Mucosa of stomach (tissue), 1 donor: ENCODE data around the gene RGMA.

Experiments
- H3K27me3 ChIP-seq: one replicate; pipeline ENCODE4 v1.7.0; 2013; ENCODE audit warnings: mild to moderate bottlenecking, low read length; ENCODE audit not compliant: control insufficient read depth, insufficient read depth
- H3K36me3 ChIP-seq: one replicate; pipeline ENCODE4 v1.7.0; 2013; ENCODE audit warnings: low read length; ENCODE audit not compliant: control insufficient read depth, insufficient read depth
- H3K4me1 ChIP-seq: one replicate; pipeline ENCODE4 v1.7.0; 2013; ENCODE audit warnings: mild to moderate bottlenecking, low read length; ENCODE audit not compliant: control insufficient read depth, insufficient read depth
- H3K4me3 ChIP-seq: one replicate; pipeline ENCODE4 v1.7.0; 2013; ENCODE audit warnings: low read length
- H3K9ac ChIP-seq: one replicate; pipeline ENCODE4 v1.7.0; 2013; ENCODE audit warnings: mild to moderate bottlenecking, low read length, moderate library complexity
- H3K9me3 ChIP-seq: one replicate; pipeline ENCODE4 v1.7.0; 2013; ENCODE audit warnings: mild to moderate bottlenecking, low read length, moderate library complexity; ENCODE audit not compliant: control insufficient read depth
- donor health status: Pancreatic carcinoma.

Gene RGMA

DNA sequence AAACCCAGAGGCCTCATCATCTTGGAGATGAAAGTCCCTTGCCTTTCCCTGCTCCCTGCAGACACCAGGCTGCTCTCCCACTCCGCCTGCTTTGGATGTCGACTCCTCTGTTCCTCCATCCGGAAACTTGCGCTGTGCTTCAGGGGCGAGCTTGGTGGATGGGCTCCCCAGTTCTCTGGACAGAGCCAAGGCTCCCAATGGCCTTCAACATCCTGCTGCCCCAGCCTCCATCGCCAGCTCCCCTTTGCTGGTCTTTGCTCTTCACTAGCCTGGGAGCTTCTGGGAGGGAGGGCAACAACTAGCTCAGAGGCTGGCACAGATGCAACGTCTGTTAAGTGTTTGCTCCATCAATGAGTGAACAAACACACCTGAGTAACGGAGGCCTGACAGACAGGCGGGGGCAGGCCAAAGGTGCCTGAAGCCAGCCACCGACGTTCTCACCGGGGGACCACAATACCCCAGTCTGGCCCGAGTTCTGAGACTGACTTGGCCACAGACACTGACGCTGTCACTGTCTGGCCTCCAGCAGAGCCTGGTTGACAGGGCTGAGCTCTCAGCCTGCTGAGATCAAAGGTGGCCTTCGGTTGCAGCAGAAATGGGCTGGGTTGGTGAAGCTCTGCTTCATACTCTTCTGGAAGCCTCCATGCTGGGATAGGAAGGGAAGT is 39.0 kb downstream of the RGMA start:
- H3K9me3 ChIP-seq, result no peaks in the 10 kb centered on the region
- no peak overlapping the region for H3K9ac ChIP-seq
- no peaks in the 10 kb centered on the region for H3K4me1 ChIP-seq
- H3K27me3 ChIP-seq, result peaks cover 11% of the 10 kb centered on the region
- H3K36me3 ChIP-seq, result no peaks in the 10 kb centered on the region
- no peak overlapping the region for H3K4me3 ChIP-seq

GRCh38 chr15:93049233-93049632 is 39.8 kb downstream of the RGMA start:
- H3K4me1 ChIP-seq, result no peaks in the 10 kb centered on the region

GRCh38 chr15:93048759-93049161 is 40.3 kb downstream of the RGMA start:
- Histone ChIP-seq H3K4me1 (no peaks in the 10 kb centered on the region), H3K9me3 (no peaks in the 10 kb centered on the region), H3K4me3 (no peak overlapping the region), H3K36me3 (no peaks in the 10 kb centered on the region), H3K27me3 (peaks cover 11% of the 10 kb centered on the region), H3K9ac (no peak overlapping the region)

More at GRCh38 chr15:93049233-93049632, 39.8 kb downstream of the RGMA start:
- Histone ChIP-seq H3K36me3 (no peaks in the 10 kb centered on the region), H3K27me3 (peaks cover 11% of the 10 kb centered on the region), H3K9me3 (no peaks in the 10 kb centered on the region), H3K4me3 (no peak overlapping the region), H3K9ac (no peak overlapping the region)

- Histone ChIP-seq H3K4me3 (no peak overlapping the region), H3K4me1 (no peaks in the 10 kb centered on the region), H3K27me3 (peaks cover 9% of the 10 kb centered on the region), H3K9ac (no peak overlapping the region), H3K36me3 (no peaks in the 10 kb centered on the region), H3K9me3 (no peaks in the 10 kb centered on the region)
Observed at GRCh38 chr15:93048426-93048721, 40.6 kb downstream of the RGMA start.

DNA sequence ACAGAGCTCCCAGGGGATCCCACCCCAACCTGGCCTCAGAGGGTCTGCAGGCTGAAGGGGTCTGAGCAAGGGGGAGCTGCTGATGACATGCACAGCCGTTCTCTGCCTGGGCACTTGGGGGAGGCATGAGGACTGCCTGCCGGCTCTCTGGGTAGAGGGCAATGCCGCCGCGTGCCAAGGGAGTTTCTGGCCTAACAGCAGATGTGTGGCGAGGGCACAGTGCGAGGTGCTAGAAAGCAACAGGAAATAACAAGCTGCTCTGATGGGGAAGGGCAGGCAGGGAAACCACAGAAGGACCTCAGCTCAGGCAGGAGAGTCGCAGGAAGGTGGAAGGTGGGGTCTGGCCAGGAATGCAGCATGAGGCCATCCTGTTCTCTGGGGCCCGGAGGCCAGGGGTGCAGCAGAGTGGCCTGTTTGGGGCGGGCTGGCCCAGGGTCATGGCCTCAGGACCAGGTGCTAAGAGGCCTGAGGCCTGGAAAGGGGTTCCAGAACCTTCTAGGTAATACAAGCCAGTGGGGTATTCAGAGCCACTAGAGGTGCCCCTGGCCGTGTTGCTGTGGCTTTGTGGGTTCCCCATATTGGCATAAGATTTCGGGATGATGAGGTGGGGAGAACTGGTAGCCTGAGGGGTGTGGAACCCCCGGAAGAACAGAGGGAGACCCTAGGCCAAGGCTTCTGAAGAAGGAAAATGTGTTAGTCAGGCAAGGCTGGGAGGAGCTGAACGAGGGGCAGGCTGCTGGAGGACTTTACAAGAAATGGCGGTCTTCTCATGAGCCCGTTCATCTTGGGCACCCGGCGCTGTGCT is 41.2 kb downstream of the RGMA start:
- Histone ChIP-seq H3K4me1 (no peaks in the 10 kb centered on the region), H3K27me3 (peaks cover 6% of the 10 kb centered on the region), H3K9me3 (no peaks in the 10 kb centered on the region), H3K36me3 (no peaks in the 10 kb centered on the region), H3K4me3 (no peak overlapping the region), H3K9ac (no peak overlapping the region)

DNA sequence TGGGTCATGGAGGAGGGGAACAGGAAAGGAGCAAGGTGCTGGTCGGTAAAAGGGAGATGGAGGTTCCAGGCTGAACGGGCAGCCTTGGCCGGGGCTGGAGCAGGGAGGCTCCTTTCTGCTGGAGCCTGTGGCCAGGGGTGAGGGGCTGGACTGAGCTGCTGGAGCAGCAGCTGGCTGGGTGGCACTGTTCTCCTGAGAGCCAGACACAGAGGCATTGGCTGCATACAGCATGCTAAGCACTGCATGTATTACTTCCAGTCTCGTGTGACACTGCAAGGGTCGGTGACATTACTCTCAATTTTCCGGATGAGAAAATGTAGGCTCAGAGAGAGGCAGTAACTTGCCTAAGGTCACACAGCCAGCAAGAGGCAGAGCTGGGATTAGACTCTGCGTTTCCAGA is 42.3 kb downstream of the RGMA start:
- Histone ChIP-seq H3K9ac (no peak overlapping the region), H3K27me3 (peaks cover 6% of the 10 kb centered on the region), H3K9me3 (no peaks in the 10 kb centered on the region), H3K4me1 (no peaks in the 10 kb centered on the region), H3K36me3 (no peaks in the 10 kb centered on the region), H3K4me3 (no peak overlapping the region)

GRCh38 chr15:93046120-93046519 is 42.9 kb downstream of the RGMA start:
- Histone ChIP-seq H3K36me3 (no peaks in the 10 kb centered on the region), H3K9me3 (no peaks in the 10 kb centered on the region), H3K27me3 (peaks cover 6% of the 10 kb centered on the region), H3K9ac (no peak overlapping the region), H3K4me3 (no peak overlapping the region), H3K4me1 (no peaks in the 10 kb centered on the region)

- peaks cover 6% of the 10 kb centered on the region for H3K27me3 ChIP-seq
- no peaks in the 10 kb centered on the region for H3K4me1 ChIP-seq
- H3K4me3 ChIP-seq, result no peak overlapping the region
- H3K9me3 ChIP-seq, result no peaks in the 10 kb centered on the region
- no peak overlapping the region for H3K9ac ChIP-seq
- H3K36me3 ChIP-seq, result no peaks in the 10 kb centered on the region
Observed at GRCh38 chr15:93045191-93045785, 43.7 kb downstream of the RGMA start.

DNA sequence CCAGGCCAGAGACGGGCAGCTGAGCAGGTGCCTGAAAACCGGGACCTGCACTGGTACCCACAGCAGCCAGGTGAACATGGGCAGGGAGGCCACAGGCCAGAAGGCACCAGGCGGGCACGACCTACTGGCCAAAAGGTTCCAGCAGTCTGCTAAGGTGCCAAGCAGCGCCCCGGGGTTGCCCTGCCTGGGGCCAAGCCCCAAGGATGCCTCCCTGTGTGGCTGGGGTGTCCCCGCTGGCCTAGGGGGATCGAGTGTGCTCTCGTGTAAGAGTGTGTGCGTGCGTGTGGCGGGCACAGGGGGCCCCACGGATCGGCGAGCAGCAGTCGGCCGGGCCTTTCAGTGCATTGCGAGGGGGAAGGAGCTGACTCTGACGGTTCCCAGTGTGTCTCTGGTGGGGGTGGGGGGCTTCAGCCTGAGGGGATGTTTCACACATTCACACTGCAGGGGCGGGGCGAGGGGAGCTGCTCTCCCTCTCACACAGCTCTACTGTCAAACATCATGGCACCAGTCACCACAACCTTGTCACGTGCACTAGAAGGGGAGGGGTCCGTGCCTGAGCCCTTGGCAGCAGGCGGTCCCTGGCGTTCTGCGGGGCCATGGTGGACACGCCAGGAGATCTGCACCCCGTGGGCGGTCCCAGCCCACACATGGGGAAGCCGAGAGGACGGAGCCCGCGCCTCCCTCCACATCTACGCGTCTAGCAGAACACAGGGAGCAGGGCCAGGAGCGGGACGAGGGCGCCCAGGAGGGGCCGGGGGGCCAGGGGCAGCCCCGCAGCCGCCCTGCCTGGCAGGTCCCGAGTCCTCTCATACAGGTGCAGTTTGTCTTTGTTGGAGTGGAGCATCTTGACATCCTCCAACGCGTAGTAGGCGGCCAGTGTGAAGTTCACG is 44.5 kb downstream of the RGMA start:
- Histone ChIP-seq H3K9me3 (no peaks in the 10 kb centered on the region), H3K4me1 (no peaks in the 10 kb centered on the region), H3K36me3 (no peaks in the 10 kb centered on the region), H3K4me3 (no peak overlapping the region), H3K27me3 (peaks cover 9% of the 10 kb centered on the region), H3K9ac (no peak overlapping the region)

GRCh38 chr15:93043621-93044300 is 45.2 kb downstream of the RGMA start:
- Histone ChIP-seq H3K27me3 (peaks cover 3% of the 10 kb centered on the region), H3K9me3 (no peaks in the 10 kb centered on the region), H3K4me3 (no peak overlapping the region), H3K36me3 (no peaks in the 10 kb centered on the region), H3K4me1 (no peaks in the 10 kb centered on the region), H3K9ac (no peak overlapping the region)

DNA sequence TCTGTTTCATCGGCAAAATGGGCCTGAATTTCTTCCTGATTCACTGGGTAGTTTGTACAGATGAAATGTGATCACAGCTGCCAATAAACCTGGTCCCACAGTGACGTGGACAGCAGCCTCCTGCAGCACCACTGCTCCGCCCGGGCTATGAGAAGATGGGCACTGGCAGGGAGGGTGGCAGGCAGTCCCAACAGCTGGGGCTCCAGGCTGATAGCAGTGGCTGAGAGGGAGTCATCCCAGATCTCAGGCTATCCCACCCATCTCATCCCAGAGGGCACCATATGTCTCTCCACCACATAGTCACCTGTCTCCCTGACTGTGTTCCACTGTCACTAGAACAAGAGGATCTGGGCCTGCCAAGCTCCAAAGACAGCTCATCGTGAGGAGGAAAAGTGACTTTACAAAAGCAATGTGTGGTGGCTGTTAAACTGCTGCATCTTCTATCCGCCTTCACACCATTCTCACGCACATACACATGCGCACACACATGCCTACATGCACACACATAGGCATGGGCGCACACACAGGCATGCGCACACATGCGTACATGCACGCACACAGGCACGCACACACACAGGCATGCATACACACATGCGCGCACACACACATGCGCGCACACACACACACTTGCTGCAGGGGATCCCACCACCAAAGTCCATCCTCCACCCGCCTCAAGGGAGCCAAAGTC is 46.2 kb downstream of the RGMA start:
- H3K36me3 ChIP-seq, result no peaks in the 10 kb centered on the region
- peaks cover 3% of the 10 kb centered on the region for H3K27me3 ChIP-seq
- no peak overlapping the region for H3K4me3 ChIP-seq
- no peaks in the 10 kb centered on the region for H3K9me3 ChIP-seq
- no peak overlapping the region for H3K9ac ChIP-seq
- H3K4me1 ChIP-seq, result no peaks in the 10 kb centered on the region
